ENCODE results near the gene ZNF621. TPM values are rescaled to one million over a fixed set of nuclear protein-coding genes. Genes with fewer than 3 reads are reported as not detected.
A peak's percentile ranks its signal among the peaks of the same experiment; 100 is the strongest.

ZNF621 gene
- total RNA-seq, 2 donors from 2014 or later: 15.8 to 23.6 TPM

DNA sequence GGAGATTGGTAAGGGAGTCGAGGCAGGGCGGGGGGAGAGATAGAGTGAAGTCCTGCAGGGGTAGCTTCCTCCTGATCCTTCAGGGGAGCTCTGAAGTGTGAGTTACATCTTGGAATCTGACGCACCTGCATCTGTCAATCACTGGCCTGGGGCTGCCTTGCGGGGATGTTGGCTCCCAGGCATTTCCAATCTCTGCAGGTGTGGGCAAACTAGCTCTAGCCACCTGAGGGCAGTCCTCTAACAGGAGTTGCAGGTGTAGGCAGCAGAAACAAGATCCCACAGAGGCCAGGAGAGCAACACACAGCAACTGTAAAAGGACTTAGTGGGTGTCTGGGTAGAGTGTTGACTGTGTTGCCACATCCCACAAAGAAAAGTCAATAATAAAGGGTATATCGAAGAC lies 63.6 kb downstream of the ZNF621 start:
- no peaks in the 10 kb centered on the region for H3K9me3 ChIP-seq
- TF ChIP-seq POLR2A (IDR thresholded peaks at IDR 0.05): no peak
- TF ChIP-seq, protein P1, sequence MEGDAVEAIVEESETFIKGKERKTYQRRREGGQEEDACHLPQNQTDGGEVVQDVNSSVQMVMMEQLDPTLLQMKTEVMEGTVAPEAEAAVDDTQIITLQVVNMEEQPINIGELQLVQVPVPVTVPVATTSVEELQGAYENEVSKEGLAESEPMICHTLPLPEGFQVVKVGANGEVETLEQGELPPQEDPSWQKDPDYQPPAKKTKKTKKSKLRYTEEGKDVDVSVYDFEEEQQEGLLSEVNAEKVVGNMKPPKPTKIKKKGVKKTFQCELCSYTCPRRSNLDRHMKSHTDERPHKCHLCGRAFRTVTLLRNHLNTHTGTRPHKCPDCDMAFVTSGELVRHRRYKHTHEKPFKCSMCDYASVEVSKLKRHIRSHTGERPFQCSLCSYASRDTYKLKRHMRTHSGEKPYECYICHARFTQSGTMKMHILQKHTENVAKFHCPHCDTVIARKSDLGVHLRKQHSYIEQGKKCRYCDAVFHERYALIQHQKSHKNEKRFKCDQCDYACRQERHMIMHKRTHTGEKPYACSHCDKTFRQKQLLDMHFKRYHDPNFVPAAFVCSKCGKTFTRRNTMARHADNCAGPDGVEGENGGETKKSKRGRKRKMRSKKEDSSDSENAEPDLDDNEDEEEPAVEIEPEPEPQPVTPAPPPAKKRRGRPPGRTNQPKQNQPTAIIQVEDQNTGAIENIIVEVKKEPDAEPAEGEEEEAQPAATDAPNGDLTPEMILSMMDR (IDR thresholded peaks at IDR 0.05): peak in 2 of 4 experiments; percentile 10 to 20
- TF ChIP-seq POLR2AphosphoS5 (IDR thresholded peaks at IDR 0.05): no peak
- H3K36me3 ChIP-seq: no peaks in the 10 kb centered on the region
- no peaks in the 10 kb centered on the region for H3K4me1 ChIP-seq (replicated peaks)
- WGBS: 84% methylated on average over 5 of the region's 5 CpGs
- no peaks in the 10 kb centered on the region for H3K27me3 ChIP-seq (replicated peaks; ENCODE audit: insufficient read depth)
- no peak for DNase-seq (ENCODE audit: low spot score)
- H3K4me3 ChIP-seq: no peak overlapping the region
- H3K27ac ChIP-seq: no peak overlapping the region
- intact Hi-C loops (cut with DNase I): loop anchor here (10.0 kb wide), 2 partner anchors 386 to 1506 kb away; partner anchors contain the start of gene TRAK1

Small RNAs within 50 kb of the gene (small RNA-seq; reads per million reads assigned to genes)
- 0 to 0.09 reads per million in 2 donors for gene RNU5B-2P

Other genes with a start within 250 kb of the ZNF621 start
- 10 to 100 TPM; 26.5 to 29.4 TPM for gene EIF1B, start 215.3 kb upstream of the ZNF621 start, total RNA-seq
- 10 to 100 TPM in 1 of 2 donors, 1 to 10 TPM in 1; 2.4 to 11.0 TPM for gene ENTPD3, start 137.8 kb upstream of the ZNF621 start, total RNA-seq
- gene RPL14, start 67.6 kb upstream of the ZNF621 start, total RNA-seq: 100 to 1,000 TPM; 267 to 422 TPM
- 1 to 10 TPM; 6.9 to 8.8 TPM for gene ZNF619, start 47.8 kb upstream of the ZNF621 start, total RNA-seq
- gene ZNF620, start 18.9 kb upstream of the ZNF621 start, total RNA-seq: 1 to 10 TPM; 4.0 to 4.3 TPM

Data from prostate gland (tissue), 2 donors.